HEK293T (cell line): Measurements from ENCODE around the gene PLEK.

Experiments
- ARNT ChIP-seq: fragments of 450-650 bp; IDR thresholded peaks from 2 replicates; pipeline ENCODE4 v1.6.1; 2017; ENCODE audit warnings: mild to moderate bottlenecking
- BHLHE40 ChIP-seq: fragments of 450-650 bp; IDR thresholded peaks from 2 replicates; pipeline ENCODE4 v1.6.1; 2016; ENCODE audit warnings: mild to moderate bottlenecking, moderate library complexity, borderline replicate concordance
- CTBP1 ChIP-seq: fragments of 450-650 bp; IDR thresholded peaks from 2 replicates; pipeline ENCODE4 v1.6.1; 2016; ENCODE audit warnings: borderline replicate concordance
- ELF4 ChIP-seq: fragments of 450-650 bp; IDR thresholded peaks from 2 replicates; pipeline ENCODE4 v1.6.1; 2017; ENCODE audit warnings: antibody characterized with exemption
- FOXA1 ChIP-seq: fragments of 450-650 bp; IDR thresholded peaks from 2 replicates; pipeline ENCODE4 v1.6.1; 2016; ENCODE audit warnings: mild to moderate bottlenecking
- FOXM1 ChIP-seq: fragments of 450-650 bp; IDR thresholded peaks from 2 replicates; pipeline ENCODE4 v1.6.1; 2017; ENCODE audit warnings: mild to moderate bottlenecking, borderline replicate concordance
- SP1 ChIP-seq: fragments of 450-650 bp; IDR thresholded peaks from 2 replicates; pipeline ENCODE4 v1.6.1; 2017
- SUZ12 ChIP-seq: fragments of 450-650 bp; IDR thresholded peaks from 2 replicates; pipeline ENCODE4 v1.6.1; 2016; ENCODE audit warnings: mild to moderate bottlenecking
- TF ChIP-seq, protein P1 (sequence below): fragments of 450-650 bp; IDR thresholded peaks from 2 replicates; pipeline ENCODE4 v1.6.1; 2016

DNA sequence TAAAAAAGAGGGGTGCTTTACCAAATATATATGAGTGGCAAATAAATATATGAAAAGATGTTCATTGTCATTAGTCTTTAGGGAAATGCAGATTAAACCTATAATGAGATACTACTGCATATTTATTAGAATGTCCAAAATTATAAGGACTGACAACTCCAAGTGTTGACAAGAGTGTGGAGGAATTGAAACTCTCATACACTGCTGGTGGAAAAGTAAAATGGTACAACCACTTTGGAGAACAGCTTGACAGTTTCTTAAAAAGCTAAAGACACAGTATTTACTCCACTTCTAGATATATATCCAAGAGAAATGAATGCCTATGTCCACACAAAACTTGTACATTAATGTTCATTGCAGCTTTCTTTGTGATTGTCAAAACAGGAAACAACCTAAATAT is 50.4 kb downstream of the PLEK start:
- TF ChIP-seq FOXM1 (no peak), SUZ12 (no peak), ARNT (no peak), FOXA1 (no peak), CTBP1 (no peak), BHLHE40 (no peak), ELF4 (no peak), SP1 (no peak)
- TF ChIP-seq, protein P1, sequence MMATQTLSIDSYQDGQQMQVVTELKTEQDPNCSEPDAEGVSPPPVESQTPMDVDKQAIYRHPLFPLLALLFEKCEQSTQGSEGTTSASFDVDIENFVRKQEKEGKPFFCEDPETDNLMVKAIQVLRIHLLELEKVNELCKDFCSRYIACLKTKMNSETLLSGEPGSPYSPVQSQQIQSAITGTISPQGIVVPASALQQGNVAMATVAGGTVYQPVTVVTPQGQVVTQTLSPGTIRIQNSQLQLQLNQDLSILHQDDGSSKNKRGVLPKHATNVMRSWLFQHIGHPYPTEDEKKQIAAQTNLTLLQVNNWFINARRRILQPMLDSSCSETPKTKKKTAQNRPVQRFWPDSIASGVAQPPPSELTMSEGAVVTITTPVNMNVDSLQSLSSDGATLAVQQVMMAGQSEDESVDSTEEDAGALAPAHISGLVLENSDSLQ: no peak
